ENCODE results near the gene RBBP8.
A peak's percentile ranks its signal among the peaks of the same experiment; 100 is the strongest.
"Not testable (repeated sequence)": the region's sequence is repeated elsewhere in the genome, so short reads cannot be mapped to it uniquely, and the experiment has no call there.

Gene RBBP8

GRCh38 chr18:22933206-22933965, at the start of gene RBBP8:
TSS of gene RBBP8 (plus strand) at chr18:22933328. CDS start at chr18:22936852, 3,524 bp downstream.
- TF ChIP-seq CTCF (conservative IDR thresholded peaks at IDR 0.05; ENCODE audit: control insufficient read depth, insufficient read depth, low read depth, low read length) = no peak
- peak within 1 kb of the TSS; percentile 96 for H3K4me3 ChIP-seq (ENCODE audit: control insufficient read depth, low read depth, low read length)
- DNase-seq (ENCODE audit: low read depth) = peak; percentile 67

GRCh38 chr18:22883827-22884226, 49.3 kb upstream of the RBBP8 start:
- no peak overlapping the region for H3K4me3 ChIP-seq (ENCODE audit: control insufficient read depth, low read depth, low read length)
- no peak for DNase-seq (ENCODE audit: low read depth)
- no peak for TF ChIP-seq CTCF (conservative IDR thresholded peaks at IDR 0.05; ENCODE audit: control insufficient read depth, insufficient read depth, low read depth, low read length)

- not testable (repeated sequence) for H3K4me3 ChIP-seq (ENCODE audit: control insufficient read depth, low read depth, low read length); DNase-seq (ENCODE audit: low read depth)
Measured at GRCh38 chr18:22885694-22886093, 47.4 kb upstream of the RBBP8 start.

- H3K4me3 ChIP-seq (ENCODE audit: control insufficient read depth, low read depth, low read length) = no peak overlapping the region
- no peak for TF ChIP-seq CTCF (conservative IDR thresholded peaks at IDR 0.05; ENCODE audit: control insufficient read depth, insufficient read depth, low read depth, low read length)
- no peak for DNase-seq (ENCODE audit: low read depth)
Measured at GRCh38 chr18:22899421-22899820, 33.7 kb upstream of the RBBP8 start.

GRCh38 chr18:22900558-22901238, 32.4 kb upstream of the RBBP8 start:
- no peak for DNase-seq (ENCODE audit: low read depth)

GRCh38 chr18:22902093-22902492, 31.0 kb upstream of the RBBP8 start:
- no peak for TF ChIP-seq CTCF (conservative IDR thresholded peaks at IDR 0.05; ENCODE audit: control insufficient read depth, insufficient read depth, low read depth, low read length)
- H3K4me3 ChIP-seq (ENCODE audit: control insufficient read depth, low read depth, low read length) = no peak overlapping the region
- no peak for DNase-seq (ENCODE audit: low read depth)

More at GRCh38 chr18:22900558-22901238, 32.4 kb upstream of the RBBP8 start:
- H3K4me3 ChIP-seq (ENCODE audit: control insufficient read depth, low read depth, low read length) = no peak overlapping the region
- no peak for TF ChIP-seq CTCF (conservative IDR thresholded peaks at IDR 0.05; ENCODE audit: control insufficient read depth, insufficient read depth, low read depth, low read length)

- H3K4me3 ChIP-seq (ENCODE audit: control insufficient read depth, low read depth, low read length); DNase-seq (ENCODE audit: low read depth): not testable (repeated sequence)
Measured at GRCh38 chr18:22903248-22903647, 29.9 kb upstream of the RBBP8 start.

All from fibroblast of mammary gland (primary cell).